ENCODE data around the gene CA5B. TPM values are rescaled to one million over a fixed set of nuclear protein-coding genes. Genes with fewer than 3 reads are reported as not detected.

The CA5B gene
- total RNA-seq, 4 donors from 2014 or later, result 3.7 to 12.6 (median 5.0) TPM

DNA sequence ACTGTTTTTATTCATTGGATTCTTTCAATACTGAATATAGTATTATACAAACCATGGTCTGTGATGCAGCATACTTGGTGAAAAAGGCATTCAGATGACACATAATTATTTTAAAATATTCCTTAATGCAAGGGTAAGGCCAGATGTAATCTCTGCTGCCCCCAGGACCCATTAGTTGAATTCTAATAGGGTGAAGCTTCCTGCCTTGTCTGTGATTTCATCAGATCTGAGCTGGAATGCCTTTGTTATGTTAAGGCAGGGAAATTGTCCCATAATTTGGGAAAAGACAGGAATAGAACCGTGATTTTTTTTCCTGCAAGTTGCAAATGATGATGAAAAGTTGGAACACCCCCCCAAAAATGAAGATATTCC is 78.4 kb downstream of the CA5B start:
- intact Hi-C loops (cut with DNase I), result no loop called here
- Histone ChIP-seq H3K4me3 (no peak overlapping the region), H3K9me3 (no peaks in the 10 kb centered on the region), H3K36me3 (peaks cover 8 to 93% (median 9%) of the 10 kb centered on the region in 3 donors), H3K27me3 (no peaks in the 10 kb centered on the region), H3K4me1 (no peaks in the 10 kb centered on the region), H3K27ac (no peak overlapping the region)
- no peak for TF ChIP-seq POLR2A (IDR thresholded peaks at IDR 0.05)
- TF ChIP-seq CTCF (IDR thresholded peaks at IDR 0.05), result no peak
- 62 to 75% methylated on average over 1 of the region's 1 CpG for WGBS, 2 donors
- DNase-seq, result no peak

- Histone ChIP-seq H3K27ac (no peak overlapping the region), H3K9me3 (no peaks in the 10 kb centered on the region), H3K4me3 (no peak overlapping the region), H3K27me3 (no peaks in the 10 kb centered on the region), H3K4me1 (no peaks in the 10 kb centered on the region), H3K36me3 (peaks cover 8 to 93% (median 9%) of the 10 kb centered on the region in 3 donors)
- DNase-seq, result no peak
- TF ChIP-seq CTCF (IDR thresholded peaks at IDR 0.05) (no peak), POLR2A (IDR thresholded peaks at IDR 0.05) (no peak)
- intact Hi-C loops (cut with DNase I), result no loop called here
- WGBS, 2 donors, result 51 to 59% methylated on average over 4 of the region's 4 CpGs
Measured at GRCh38 chrX:15816886-15817285, 78.8 kb downstream of the CA5B start.

GRCh38 chrX:15820106-15821073 is 82.3 kb downstream of the CA5B start:
- TF ChIP-seq CTCF (IDR thresholded peaks at IDR 0.05) (no peak), POLR2A (IDR thresholded peaks at IDR 0.05) (no peak)

DNA sequence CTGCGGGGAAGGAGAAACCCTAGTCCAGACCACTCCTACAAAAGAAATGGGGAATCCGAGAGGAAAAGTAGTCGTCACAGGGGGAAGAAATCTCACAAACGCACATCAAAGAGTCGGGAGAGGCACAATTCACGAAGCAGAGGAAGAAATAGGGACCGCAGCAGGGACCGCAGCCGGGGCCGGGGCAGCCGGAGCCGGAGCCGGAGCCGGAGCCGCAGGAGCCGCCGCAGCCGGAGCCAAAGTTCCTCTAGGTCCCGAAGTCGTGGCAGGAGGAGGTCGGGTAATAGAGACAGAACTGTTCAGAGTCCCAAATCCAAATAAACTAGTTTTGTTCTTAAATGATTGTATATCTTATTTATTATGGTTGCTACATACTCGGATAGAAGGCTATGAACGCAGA is 84.9 kb downstream of the CA5B start:
- H3K27me3 ChIP-seq, result no peaks in the 10 kb centered on the region
- H3K36me3 ChIP-seq, result peaks cover 4 to 68% (median 9%) of the 10 kb centered on the region in 3 donors
- intact Hi-C loops (cut with DNase I), result no loop called here
- WGBS, 2 donors, result 89 to 98% methylated on average over 10 to 22 of the region's 23 CpGs
- no peak for DNase-seq
- H3K27ac ChIP-seq, result no peak overlapping the region
- TF ChIP-seq CTCF (IDR thresholded peaks at IDR 0.05) (no peak), POLR2A (IDR thresholded peaks at IDR 0.05) (no peak)
- no peaks in the 10 kb centered on the region for H3K4me1 ChIP-seq
- H3K9me3 ChIP-seq, result no peaks in the 10 kb centered on the region
- H3K4me3 ChIP-seq, result no peak overlapping the region

More at GRCh38 chrX:15820106-15821073, 82.3 kb downstream of the CA5B start:
- H3K27me3 ChIP-seq, result no peaks in the 10 kb centered on the region
- DNase-seq, result no peak
- no peak overlapping the region for H3K27ac ChIP-seq
- no peaks in the 10 kb centered on the region for H3K4me1 ChIP-seq
- intact Hi-C loops (cut with DNase I), result no loop called here
- H3K36me3 ChIP-seq, result peaks cover 4 to 82% (median 9%) of the 10 kb centered on the region in 3 donors
- H3K4me3 ChIP-seq, result no peak overlapping the region
- 78 to 81% methylated on average over 12 to 14 of the region's 14 CpGs for WGBS, 2 donors
- no peaks in the 10 kb centered on the region for H3K9me3 ChIP-seq

DNA sequence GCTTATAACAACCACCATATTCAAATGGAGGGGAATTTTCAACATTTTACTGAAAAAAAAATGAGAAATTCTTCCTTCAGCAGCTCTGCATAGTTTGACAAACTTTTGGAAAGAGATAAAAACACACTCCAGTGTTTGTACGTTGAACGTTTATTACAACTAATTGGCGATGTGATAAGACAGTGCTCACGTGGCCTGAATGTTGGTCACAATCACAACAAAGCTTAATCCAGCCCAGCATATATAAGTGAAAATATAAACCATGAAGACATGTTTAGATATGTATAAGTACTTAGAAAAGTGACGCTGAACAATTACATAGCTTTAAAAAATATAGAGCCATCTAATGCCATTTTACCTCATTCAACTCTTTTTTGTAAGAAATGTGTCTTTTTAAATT is 87.9 kb downstream of the CA5B start:
- H3K36me3 ChIP-seq, result peaks cover 0 to 38% (median 6%) of the 10 kb centered on the region in 3 donors
- intact Hi-C loops (cut with DNase I), result no loop called here

More for the DNA sequence above, 87.9 kb downstream of the CA5B start:
- Histone ChIP-seq H3K4me1 (no peaks in the 10 kb centered on the region), H3K27me3 (no peaks in the 10 kb centered on the region), H3K27ac (no peak overlapping the region), H3K9me3 (no peaks in the 10 kb centered on the region), H3K4me3 (no peak overlapping the region)
- no peak for TF ChIP-seq CTCF (IDR thresholded peaks at IDR 0.05)
- TF ChIP-seq POLR2A (IDR thresholded peaks at IDR 0.05), result no peak
- DNase-seq, result no peak
- 71 to 75% methylated on average over 5 of the region's 5 CpGs for WGBS, 2 donors
